Coronary artery (tissue), 2 donors: ENCODE data around the gene LPCAT2.
A peak's percentile ranks its signal among the peaks of the same experiment; 100 is the strongest.

Experiments
- DNase-seq: peaks from one replicate; pipeline ENCODE4 v3.0.0-alpha.2; 2017; ENCODE audit warnings: low spot score
- H3K27ac ChIP-seq, 2 donors: fragments of 200-600 bp; sonication (generic); one replicate each; pipeline ENCODE4 v1.5.1; 2016 to 2019
- H3K4me3 ChIP-seq: fragments of 200-600 bp; sonication (generic); 2 replicates; pipeline ENCODE4 v1.5.1; 2016; ENCODE audit warnings: mild to moderate bottlenecking, moderate library complexity
- CTCF ChIP-seq: fragments of 200-600 bp; sonication (generic); IDR thresholded peaks from one replicate; pipeline ENCODE4 v1.5.1; 2019; ENCODE audit warnings: antibody characterized with exemption

LPCAT2 gene

GRCh38 chr16:55475919-55476318 is 33.0 kb upstream of the LPCAT2 start:
- no peak for DNase-seq
- Histone ChIP-seq H3K4me3 (peak overlapping the region; percentile 47), H3K27ac (peak overlapping the region in 1 of 2 donors; percentile 87)
- TF ChIP-seq CTCF: no peak

GRCh38 chr16:55476625-55477533 is 32.0 kb upstream of the LPCAT2 start:
- no peak for DNase-seq
- H3K27ac ChIP-seq: peak overlapping the region in 1 of 2 donors; percentile 87
- no peak for TF ChIP-seq CTCF
- no peak overlapping the region for H3K4me3 ChIP-seq

- Histone ChIP-seq H3K27ac (peak overlapping the region in 1 of 2 donors; percentile 87), H3K4me3 (no peak overlapping the region)
- no peak for TF ChIP-seq CTCF
- DNase-seq: no peak
These were observed 31.1 kb upstream of the LPCAT2 start for GRCh38 chr16:55477736-55478135.

- Histone ChIP-seq H3K4me3 (peak within 1 kb of the TSS; percentile 78), H3K27ac (peak within 1 kb of the TSS; percentile 80 to 87)
- no peak for TF ChIP-seq CTCF
- no peak for DNase-seq
These were observed 29.9 kb upstream of the LPCAT2 start, which contains the start of gene MMP2 for GRCh38 chr16:55478827-55479429. MMP2 (plus strand) TSS chr16:55479198; CDS start chr16:55479480, 282 bp downstream.

- H3K4me3 ChIP-seq: peak overlapping the region; percentile 78
- no peak for TF ChIP-seq CTCF
- peak overlapping the region; percentile 80 to 87 for H3K27ac ChIP-seq
- no peak for DNase-seq
These were observed 29.3 kb upstream of the LPCAT2 start for GRCh38 chr16:55479430-55480140.

GRCh38 chr16:55480228-55480655 is 28.6 kb upstream of the LPCAT2 start:
- no peak for TF ChIP-seq CTCF
- Histone ChIP-seq H3K27ac (peak overlapping the region; percentile 80 to 87), H3K4me3 (peak overlapping the region; percentile 78)
- DNase-seq: peak; percentile 88
